Measurements from ENCODE around the gene PHRF1.

PHRF1 gene

GRCh38 chr11:659532-660085 lies 83.3 kb downstream of the PHRF1 start:
- FAIRE-seq, result no peak

GRCh38 chr11:660281-660680 lies 84.0 kb downstream of the PHRF1 start:
- FAIRE-seq, result no peak

DNA sequence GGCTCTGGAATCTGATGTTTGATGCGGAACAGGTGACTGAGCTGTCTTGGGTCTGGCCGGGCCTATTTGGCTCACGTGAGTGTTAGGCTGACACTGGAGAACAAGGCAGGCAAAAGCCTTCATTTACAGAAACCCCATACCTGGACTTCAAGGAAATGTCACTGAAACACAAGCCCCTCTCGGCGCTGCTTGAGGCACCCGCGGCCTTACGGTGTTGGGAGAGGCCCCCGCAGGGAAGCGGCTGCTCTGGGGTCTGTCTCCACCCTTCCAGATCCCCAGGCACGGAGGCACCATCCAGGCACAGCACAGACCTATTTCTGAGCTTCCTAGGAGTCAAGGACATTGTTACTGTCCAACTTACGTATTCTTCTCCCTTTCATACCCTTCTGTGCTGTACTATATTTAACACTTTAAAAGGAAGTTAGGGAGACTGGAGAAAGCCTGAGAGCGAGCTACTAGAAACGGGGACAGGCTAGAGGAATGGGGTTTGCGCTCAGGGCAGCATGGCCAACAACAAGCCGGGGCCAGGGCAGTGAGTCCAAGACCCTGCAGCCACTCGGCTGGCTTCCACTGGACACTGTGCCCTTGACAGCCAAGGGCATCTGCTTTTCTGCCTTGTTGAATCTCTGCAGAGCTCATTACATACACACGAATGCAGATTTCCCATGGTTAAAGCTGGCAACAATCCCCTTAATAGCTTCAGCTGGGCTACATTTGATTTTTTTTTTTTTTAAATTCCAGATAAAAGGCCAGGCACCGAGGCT lies 84.6 kb downstream of the PHRF1 start:
- no peak for FAIRE-seq
